Measurements from ENCODE around the gene LYVE1. TPM values are rescaled to one million over a fixed set of nuclear protein-coding genes. Genes with fewer than 3 reads are reported as not detected.

Gene LYVE1
- total RNA-seq, 4 donors from 2014 or later, result 0.42 to 66.8 (median 21.6) TPM

DNA sequence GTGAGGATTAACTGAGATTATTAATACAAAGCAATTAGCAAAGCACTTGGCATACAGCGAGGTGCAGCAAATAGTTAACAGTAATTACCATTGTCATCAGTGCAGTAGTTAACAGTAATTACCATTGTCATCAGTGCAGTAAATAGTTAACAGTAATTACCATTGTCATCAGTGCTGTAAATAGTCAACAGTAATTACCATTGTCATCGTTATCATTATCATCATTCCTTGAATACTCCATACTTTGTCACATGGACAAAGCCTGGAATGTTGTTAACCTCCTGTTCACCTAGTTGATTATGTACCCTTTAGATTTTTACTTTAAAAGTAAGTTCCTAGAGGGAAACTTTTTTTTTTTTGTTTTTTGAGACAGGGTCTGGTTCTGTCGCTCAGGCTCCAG, 19.5 kb upstream of the LYVE1 start:
- TF ChIP-seq, protein P1, sequence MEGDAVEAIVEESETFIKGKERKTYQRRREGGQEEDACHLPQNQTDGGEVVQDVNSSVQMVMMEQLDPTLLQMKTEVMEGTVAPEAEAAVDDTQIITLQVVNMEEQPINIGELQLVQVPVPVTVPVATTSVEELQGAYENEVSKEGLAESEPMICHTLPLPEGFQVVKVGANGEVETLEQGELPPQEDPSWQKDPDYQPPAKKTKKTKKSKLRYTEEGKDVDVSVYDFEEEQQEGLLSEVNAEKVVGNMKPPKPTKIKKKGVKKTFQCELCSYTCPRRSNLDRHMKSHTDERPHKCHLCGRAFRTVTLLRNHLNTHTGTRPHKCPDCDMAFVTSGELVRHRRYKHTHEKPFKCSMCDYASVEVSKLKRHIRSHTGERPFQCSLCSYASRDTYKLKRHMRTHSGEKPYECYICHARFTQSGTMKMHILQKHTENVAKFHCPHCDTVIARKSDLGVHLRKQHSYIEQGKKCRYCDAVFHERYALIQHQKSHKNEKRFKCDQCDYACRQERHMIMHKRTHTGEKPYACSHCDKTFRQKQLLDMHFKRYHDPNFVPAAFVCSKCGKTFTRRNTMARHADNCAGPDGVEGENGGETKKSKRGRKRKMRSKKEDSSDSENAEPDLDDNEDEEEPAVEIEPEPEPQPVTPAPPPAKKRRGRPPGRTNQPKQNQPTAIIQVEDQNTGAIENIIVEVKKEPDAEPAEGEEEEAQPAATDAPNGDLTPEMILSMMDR (IDR thresholded peaks at IDR 0.05), result no peak
- H3K9me3 ChIP-seq, result no peaks in the 10 kb centered on the region
- H3K4me3 ChIP-seq, result no peak overlapping the region
- peaks cover 1 to 92% (median 39%) of the 10 kb centered on the region in 3 donors for H3K4me1 ChIP-seq
- no peaks in the 10 kb centered on the region for H3K36me3 ChIP-seq
- H3K27me3 ChIP-seq, result no peaks in the 10 kb centered on the region
- H3K27ac ChIP-seq, result peak overlapping the region; percentile 72 to 91 (median 82)
- intact Hi-C loops (cut with DNase I), result no loop called here
- no peak for DNase-seq
- WGBS, 2 donors, result 86 to 92% methylated on average over 3 of the region's 3 CpGs

DNA sequence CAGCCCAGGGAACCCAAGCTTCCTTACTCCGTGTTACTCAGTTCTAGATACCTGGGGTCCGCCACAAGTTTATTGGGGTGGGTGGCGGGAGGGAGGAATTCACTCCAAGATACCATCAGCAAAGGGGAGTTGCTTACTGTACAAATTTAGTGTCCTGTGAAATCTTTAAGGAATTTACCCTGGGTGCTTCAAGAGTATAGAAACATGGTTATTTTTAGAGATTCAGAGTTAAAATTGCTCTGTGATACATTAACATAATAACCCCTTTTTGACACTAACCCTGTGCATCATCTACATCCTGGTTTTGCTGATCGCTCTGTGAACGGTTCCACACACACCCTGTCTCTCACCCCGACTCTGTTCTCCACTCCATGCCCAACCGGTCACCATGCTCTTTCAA, 18.9 kb upstream of the LYVE1 start:
- no peaks in the 10 kb centered on the region for H3K27me3 ChIP-seq
- H3K4me1 ChIP-seq, result peaks cover 0 to 86% (median 34%) of the 10 kb centered on the region in 3 donors
- peak overlapping the region; percentile 72 to 91 (median 82) for H3K27ac ChIP-seq
- no peaks in the 10 kb centered on the region for H3K36me3 ChIP-seq
- no peaks in the 10 kb centered on the region for H3K9me3 ChIP-seq
- intact Hi-C loops (cut with DNase I), result no loop called here
- WGBS, 2 donors, result 79 to 91% methylated on average over 7 of the region's 7 CpGs
- no peak for DNase-seq
- TF ChIP-seq, protein P1 (IDR thresholded peaks at IDR 0.05), result no peak
- TF ChIP-seq POLR2A (IDR thresholded peaks at IDR 0.05), result no peak
- no peak overlapping the region for H3K4me3 ChIP-seq

DNA sequence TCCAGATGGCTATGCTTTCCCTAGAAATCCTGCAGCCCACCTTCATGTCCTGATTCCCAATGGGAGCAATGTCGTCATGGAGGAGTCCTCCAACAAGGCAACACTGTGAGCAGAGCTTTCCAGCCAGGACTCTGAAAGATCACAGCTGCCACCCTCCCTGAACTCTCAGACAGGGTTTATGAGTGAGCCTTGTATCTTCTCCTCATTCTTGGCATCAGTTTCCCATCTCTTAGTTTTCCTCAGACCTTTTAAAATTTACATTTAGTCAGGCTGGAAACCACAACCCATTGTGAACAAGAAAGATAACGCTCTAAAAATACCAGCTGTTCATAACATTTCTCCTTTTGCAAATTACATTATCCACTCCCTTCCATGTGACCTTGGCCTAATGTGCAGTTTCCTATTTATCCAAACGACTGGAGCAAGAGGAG, 15.6 kb upstream of the LYVE1 start:
- Histone ChIP-seq H3K9me3 (no peaks in the 10 kb centered on the region), H3K27ac (peak overlapping the region; percentile 22 to 91 (median 78)), H3K4me3 (no peak overlapping the region), H3K36me3 (peaks cover 0 to 11% (median 0%) of the 10 kb centered on the region in 3 donors), H3K27me3 (no peaks in the 10 kb centered on the region), H3K4me1 (peaks cover 0 to 84% (median 32%) of the 10 kb centered on the region in 3 donors)
- WGBS, 2 donors, result 26 to 31% methylated on average over 3 of the region's 3 CpGs
- TF ChIP-seq, protein P1 (IDR thresholded peaks at IDR 0.05), result no peak
- no peak for TF ChIP-seq POLR2A (IDR thresholded peaks at IDR 0.05)
- DNase-seq, result no peak
- intact Hi-C loops (cut with DNase I), result no loop called here

DNA sequence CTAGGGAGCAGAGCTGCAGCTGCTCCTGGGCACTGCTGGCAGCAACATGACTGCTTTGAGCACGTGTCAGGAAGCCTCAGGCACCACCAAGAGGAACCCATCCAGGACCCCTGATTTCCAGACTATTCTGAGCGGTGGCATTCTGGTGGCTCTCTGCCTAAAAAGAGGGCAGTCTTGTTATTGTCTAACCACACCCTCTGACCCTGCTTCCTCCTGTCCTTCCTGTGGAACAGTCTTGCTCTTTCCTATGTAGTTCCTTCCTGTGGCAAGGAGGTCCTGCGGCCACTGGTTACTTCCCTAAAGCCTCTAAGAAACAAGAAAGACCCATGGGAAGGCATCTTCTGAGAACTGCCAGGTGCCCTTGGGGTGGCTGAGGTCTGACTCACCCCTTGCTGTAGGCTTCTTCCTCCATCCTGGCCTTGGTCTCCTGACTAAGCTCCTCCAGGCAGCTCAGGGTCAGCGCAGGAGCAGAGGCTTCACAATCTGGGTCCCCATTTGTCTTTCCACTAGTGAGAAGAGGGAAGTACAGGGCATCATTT, 13.1 kb upstream of the LYVE1 start:
- Histone ChIP-seq H3K36me3 (peaks cover 0 to 11% (median 0%) of the 10 kb centered on the region in 3 donors), H3K9me3 (no peaks in the 10 kb centered on the region), H3K4me1 (peaks cover 0 to 60% (median 27%) of the 10 kb centered on the region in 3 donors), H3K4me3 (no peak overlapping the region), H3K27me3 (no peaks in the 10 kb centered on the region), H3K27ac (peak overlapping the region; percentile 56 to 91 (median 74))
- intact Hi-C loops (cut with DNase I), result no loop called here
- WGBS, 2 donors, result 53 to 66% methylated on average over 3 of the region's 4 CpGs
- TF ChIP-seq, protein P1 (IDR thresholded peaks at IDR 0.05), result no peak
- DNase-seq, result no peak

DNA sequence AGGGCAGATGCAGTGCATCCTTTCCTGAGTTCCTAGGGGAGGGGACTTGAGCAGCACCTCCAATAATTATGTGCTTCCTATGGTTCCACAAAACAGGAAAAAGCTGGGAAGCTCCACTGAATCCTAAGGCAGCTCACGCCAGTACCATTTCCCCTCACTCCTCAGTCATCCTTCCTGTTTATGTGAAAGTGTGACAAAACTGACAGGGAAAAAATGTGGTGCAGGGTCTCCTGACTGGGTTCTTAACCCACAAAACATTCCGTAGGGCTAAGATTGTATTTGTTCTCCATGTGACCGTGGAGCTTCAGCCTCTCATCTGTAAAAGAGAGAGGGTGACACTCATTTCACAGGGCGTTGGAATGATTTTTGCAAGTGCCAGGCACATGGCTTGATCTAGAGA, 12.2 kb upstream of the LYVE1 start:
- WGBS, 2 donors, result 86 to 87% methylated on average over 4 of the region's 4 CpGs

More for the DNA sequence above, 12.2 kb upstream of the LYVE1 start:
- no peak for DNase-seq
- Histone ChIP-seq H3K27me3 (no peaks in the 10 kb centered on the region), H3K9me3 (no peaks in the 10 kb centered on the region), H3K4me1 (peaks cover 0 to 51% (median 24%) of the 10 kb centered on the region in 3 donors), H3K27ac (peak overlapping the region; percentile 56 to 91 (median 74)), H3K36me3 (peaks cover 0 to 17% (median 0%) of the 10 kb centered on the region in 3 donors), H3K4me3 (no peak overlapping the region)
- intact Hi-C loops (cut with DNase I), result no loop called here
- no peak for TF ChIP-seq POLR2A (IDR thresholded peaks at IDR 0.05)
- TF ChIP-seq, protein P1 (IDR thresholded peaks at IDR 0.05), result no peak

Data from esophagus squamous epithelium (tissue), 5 donors.